IMR-90 (cell line): ENCODE results near the gene SP3. TPM values are rescaled to one million over a fixed set of nuclear protein-coding genes. Genes with fewer than 3 reads are reported as not detected.

Experiments used
- ATAC-seq: fragments of 200-7000 bp; cut with Tn5 transposase; 2 replicates; pipeline ENCODE4 v1.9.1; 2020; ENCODE audit warnings: low read depth, mild to moderate bottlenecking, moderate library complexity
- BruUV-seq: library from RNA; stranded (reverse); fragments of 400-500 nt; replicated peaks from 2 replicates; lab custom pipeline; 2021; lab: Mats Ljungman, UMichigan
- CTCF ChIA-PET: fragments of 300-600 bp; formaldehyde crosslinking; extraction: SDS; loops from one replicate; lab custom pipeline; 2021; ENCODE audit warnings: antibody characterized with exemption; lab: Yijun Ruan, JAX
- POLR2A ChIA-PET: fragments of 300-600 bp; sonication (Branson Sonifier 250); formaldehyde crosslinking; loops from one replicate; lab custom pipeline; 2022; ENCODE audit warnings: antibody characterized with exemption; ENCODE audit not compliant: unreplicated experiment; lab: Charles Lee
- DNase-seq: peaks from one replicate; pipeline ENCODE4 v3.0.0; 2013
- H2AFZ ChIP-seq: replicated peaks from 2 replicates; pipeline ENCODE3; 2013; ENCODE audit warnings: low read length, mild to moderate bottlenecking; ENCODE audit not compliant: poor library complexity
- H2AK5ac ChIP-seq: 2 replicates; pipeline ENCODE4 v1.6.1; 2013; ENCODE audit warnings: low read depth, low read length, inconsistent platforms
- H2AK9ac ChIP-seq: replicated peaks from 2 replicates; pipeline ENCODE3; 2013; ENCODE audit warnings: mild to moderate bottlenecking, low read depth, low read length, moderate library complexity; ENCODE audit not compliant: poor library complexity
- H2BK120ac ChIP-seq: 2 replicates; pipeline ENCODE4 v1.6.1; 2013; ENCODE audit warnings: low read depth, low read length, inconsistent platforms
- H2BK15ac ChIP-seq: 3 replicates; pipeline ENCODE4 v1.6.1; 2013; ENCODE audit warnings: low read depth, low read length, inconsistent platforms
- H2BK20ac ChIP-seq: 2 replicates; pipeline ENCODE4 v1.6.1; 2013; ENCODE audit warnings: low read depth, mild to moderate bottlenecking, inconsistent platforms, low read length, moderate library complexity
- H2BK5ac ChIP-seq: 2 replicates; pipeline ENCODE4 v1.6.1; 2013; ENCODE audit warnings: mild to moderate bottlenecking, low read depth, low read length, inconsistent platforms; ENCODE audit not compliant: poor library complexity, severe bottlenecking
- H3K14ac ChIP-seq: replicated peaks from 2 replicates; pipeline ENCODE4 v1.6.1; 2013; ENCODE audit warnings: low read depth, low read length, inconsistent platforms
- H3K18ac ChIP-seq: 2 replicates; pipeline ENCODE4 v1.6.1; 2013; ENCODE audit warnings: low read depth, low read length, control low read depth
- H3K23ac ChIP-seq: 2 replicates; pipeline ENCODE4 v1.6.1; 2013; ENCODE audit warnings: low read depth, low read length, inconsistent platforms
- H3K27ac ChIP-seq: 2 replicates; pipeline ENCODE4 v1.5.1; 2013; ENCODE audit warnings: mild to moderate bottlenecking, control low read depth, low read length; ENCODE audit not compliant: insufficient read depth
- H3K27me3 ChIP-seq: 2 replicates; pipeline ENCODE4 v1.6.1; 2013; ENCODE audit warnings: low read length; ENCODE audit not compliant: control insufficient read depth, insufficient read depth
- H3K36me3 ChIP-seq: 2 replicates; pipeline ENCODE4 v1.6.1; 2013; ENCODE audit warnings: low read length, mixed read lengths; ENCODE audit not compliant: control insufficient read depth, insufficient read depth
- H3K4ac ChIP-seq: 2 replicates; pipeline ENCODE4 v1.6.1; 2013; ENCODE audit warnings: low read depth, low read length, inconsistent platforms
- H3K4me1 ChIP-seq: 2 replicates; pipeline ENCODE4 v1.6.1; 2013; ENCODE audit warnings: low read length, mixed read lengths; ENCODE audit not compliant: control insufficient read depth, insufficient read depth
- H3K4me2 ChIP-seq: 2 replicates; pipeline ENCODE4 v1.6.1; 2013; ENCODE audit warnings: low read depth, mild to moderate bottlenecking, control low read depth, low read length, moderate library complexity
- H3K4me3 ChIP-seq: 2 replicates; pipeline ENCODE4 v1.5.1; 2013; ENCODE audit warnings: low read depth, mild to moderate bottlenecking, control low read depth, low read length, moderate library complexity; ENCODE audit not compliant: insufficient read depth
- H3K56ac ChIP-seq: 2 replicates; pipeline ENCODE4 v1.6.1; 2013; ENCODE audit warnings: low read length, inconsistent platforms; ENCODE audit not compliant: insufficient read depth; ENCODE audit errors: extremely low read depth
- H3K79me1 ChIP-seq, 2 experiments: 2 replicates each; pipeline ENCODE4 v1.6.1; 2013; ENCODE audit warnings: low read length in 2 of 2, inconsistent platforms in 1 of 2, low read depth in 1 of 2
- H3K9ac ChIP-seq: 2 replicates; pipeline ENCODE4 v1.6.1; 2013; ENCODE audit warnings: low read depth, low read length, control low read depth
- H3K9me1 ChIP-seq: 2 replicates; pipeline ENCODE4 v1.6.1; 2013; ENCODE audit warnings: low read length, inconsistent platforms; ENCODE audit not compliant: insufficient read depth
- H3K9me3 ChIP-seq: 2 replicates; pipeline ENCODE4 v1.6.1; 2013; ENCODE audit warnings: low read length; ENCODE audit not compliant: control insufficient read depth, insufficient read depth
- H4K20me1 ChIP-seq: 2 replicates; pipeline ENCODE4 v1.6.1; 2013; ENCODE audit warnings: low read length, inconsistent platforms; ENCODE audit not compliant: insufficient read depth
- H4K5ac ChIP-seq: 2 replicates; pipeline ENCODE4 v1.6.1; 2013; ENCODE audit warnings: mild to moderate bottlenecking, low read depth, low read length, control low read depth
- H4K8ac ChIP-seq, 2 experiments: 2 replicates each; pipeline ENCODE4 v1.6.1; 2013; ENCODE audit warnings: low read depth in 2 of 2, low read length in 2 of 2, control low read depth in 1 of 2, inconsistent platforms in 1 of 2
- H4K91ac ChIP-seq: 2 replicates; pipeline ENCODE4 v1.6.1; 2013; ENCODE audit warnings: low read depth, low read length, inconsistent platforms; ENCODE audit not compliant: insufficient read depth
- BHLHE40 ChIP-seq: fragments of 150-350 bp; IDR thresholded peaks from 2 replicates; pipeline ENCODE4 v1.6.1; 2016; ENCODE audit warnings: mild to moderate bottlenecking, low read depth, low read length
- MAZ ChIP-seq: IDR thresholded peaks from 2 replicates; pipeline ENCODE4 v1.6.1; 2012; ENCODE audit warnings: low read depth, mild to moderate bottlenecking, low read length, improper control_type of control experiment, moderate library complexity, borderline replicate concordance
- MXI1 ChIP-seq: IDR thresholded peaks from 2 replicates; pipeline ENCODE4 v1.6.1; 2012; ENCODE audit warnings: low read depth, mild to moderate bottlenecking, low read length, moderate library complexity, borderline replicate concordance
- NFE2L2 ChIP-seq: fragments of 150-350 bp; IDR thresholded peaks from 2 replicates; pipeline ENCODE4 v1.6.1; 2016; ENCODE audit warnings: low read depth, mild to moderate bottlenecking, low read length
- SMC3 ChIP-seq: fragments of 150-350 bp; IDR thresholded peaks from 2 replicates; pipeline ENCODE4 v1.6.1; 2016; ENCODE audit warnings: low read depth, mild to moderate bottlenecking, antibody characterized with exemption, low read length, moderate library complexity
- WGBS, 2 experiments: methylation state at CpG; one replicate each; pipeline versions ENCODE4 v1.1.5 to v1.1.7; 2013; ENCODE audit warnings: missing lambda C conversion rate in 2 of 2; ENCODE audit not compliant: insufficient read length in 1 of 2; ENCODE audit errors: extremely low coverage in 2 of 2; 5-methylcytosine and 5-hydroxymethylcytosine counted together
- dilution Hi-C: fragments of 300-500 bp; cut with HindIII; formaldehyde crosslinking; loops from one replicate; pipeline ENCODE4 v1.14.3; 2018; ENCODE audit warnings: low sequenced_read_pairs; ENCODE audit not compliant: unreplicated experiment
- in situ Hi-C: fragments of 300-500 bp; cut with MboI; formaldehyde crosslinking; loops from 3 replicates; pipeline ENCODE4 v1.14.3; 2019; ENCODE audit warnings: low sequenced_read_pairs, inconsistent platforms, mixed read lengths
- intact Hi-C: fragments of 100-400 bp; cut with micrococcal nuclease; formaldehyde crosslinking; loops from 2 replicates; pipeline ENCODE4 v1.10.0; 2022
- polyA plus RNA-seq, 3 experiments: library from polyadenylated mRNA; depleted of rRNA; stranded (reverse); fragments of >200 nt; gene quantifications; 2 replicates each; pipeline ENCODE4 v1.2.3, GENCODE V29; 2012; ENCODE audit warnings: low replicate concordance in 1 of 3
- total RNA-seq: library from RNA; depleted of rRNA; stranded (reverse); fragments of >200 nt; gene quantifications from 2 replicates; pipeline ENCODE4 v1.2.3, GENCODE V29; 2012

The SP3 gene
- total and polyA plus RNA-seq, 2 of the 4 experiments (the other 2 are of a cell fraction): 26.7 to 136 TPM

- Histone ChIP-seq H2AK9ac (no peak overlapping the region), H3K27ac (no peak overlapping the region), H2BK15ac (no peak overlapping the region), H4K91ac (no peak overlapping the region), H3K9me1 (0 out of 2 replicates have a peak, but pooled peaks cover 10% of the 10 kb centered on the region), H3K14ac (no peak overlapping the region), H3K36me3 (peaks cover 6% of the 10 kb centered on the region), H3K9ac (no peak overlapping the region), H3K23ac (no peak overlapping the region), H3K27me3 (no peaks in the 10 kb centered on the region), H3K4me3 (no peak overlapping the region), H4K5ac (no peak overlapping the region), H2AK5ac (no peak overlapping the region), H4K8ac (no peak overlapping the region), H2BK20ac (no peak overlapping the region), H3K56ac (no peak overlapping the region), H2AFZ (no peak overlapping the region), H3K18ac (no peak overlapping the region), H3K9me3 (no peaks in the 10 kb centered on the region), H3K4me1 (no peaks in the 10 kb centered on the region), H3K4me2 (no peak overlapping the region), H3K4ac (no peak overlapping the region), H4K20me1 (peaks cover 59% of the 10 kb centered on the region), H3K79me1 (peaks cover 4 to 56% of the 10 kb centered on the region in 2 experiments; a peak in 3 of 4 replicates), H2BK5ac (no peak overlapping the region), H2BK120ac (no peak overlapping the region)
- ATAC-seq (no peak), DNase-seq (no peak)
- in situ Hi-C loops: no loop called here
- no TSS peak for BruUV-seq
- intact Hi-C loops: no loop called here
- ChIA-PET CTCF (interaction anchor here (0.6 kb wide), 1 partner anchor 231 kb away, joined by 3 read pairs; no protein-coding TSS in a partner anchor), POLR2A (no interaction called here)
- no CpG with 5 or more reads among the region's 5 CpGs for WGBS, 2 experiments
- TF ChIP-seq BHLHE40 (no peak), MXI1 (no peak), MAZ (no peak), NFE2L2 (no peak), SMC3 (no peak)
- dilution Hi-C loops: no loop called here
Observed at GRCh38 chr2:173934895-173935294, 30.3 kb downstream of the SP3 start.
